Eye (tissue), 1 donor: ENCODE results near the gene GAGE12J.
"Not testable (repeated sequence)": the region's sequence is repeated elsewhere in the genome, so short reads cannot be mapped to it uniquely, and the experiment has no call there.

Experiments used
- DNase-seq: peaks from one replicate; pipeline ENCODE4 v3.0.0-alpha.2; 2015

The GAGE12J gene

DNA sequence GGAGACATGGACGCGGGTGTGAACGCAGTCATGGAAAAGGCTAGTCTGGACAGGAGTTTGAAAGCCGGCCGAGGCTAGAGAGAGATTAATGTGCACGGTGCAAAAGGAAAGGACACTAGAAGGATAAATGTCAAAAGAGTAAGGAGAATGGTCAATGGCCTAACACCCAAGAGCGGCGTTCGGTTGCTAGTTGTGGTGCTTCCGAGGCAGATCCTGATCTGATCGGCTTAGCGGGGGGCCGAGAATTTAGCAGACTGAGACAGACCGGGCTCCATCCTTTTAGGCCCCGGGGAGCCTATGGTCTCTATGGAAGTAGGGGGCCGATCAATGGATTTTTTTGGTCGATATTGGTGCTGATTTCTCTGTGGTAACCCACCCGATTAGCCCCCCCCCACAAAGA is 11.5 kb upstream of the GAGE12J start:
- DNase-seq: peak; percentile 22

DNA sequence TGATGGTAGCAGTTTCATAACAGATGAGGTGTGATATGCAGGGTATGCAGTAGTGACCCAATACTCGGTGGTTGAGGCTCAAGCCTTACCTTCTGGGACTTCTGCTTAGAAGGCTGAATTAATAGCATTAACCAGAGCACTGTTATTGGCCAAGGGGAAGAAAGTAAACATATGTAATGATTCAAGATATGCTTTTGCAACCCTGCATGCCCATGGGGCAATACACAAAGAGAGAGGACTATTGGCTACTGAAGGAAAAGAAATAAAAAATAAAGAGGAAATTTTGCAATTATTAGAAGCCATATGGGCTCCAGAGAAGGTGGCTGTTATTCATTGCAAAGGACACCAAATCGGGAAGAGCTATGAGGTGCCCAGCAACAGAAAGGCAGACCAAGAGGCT is 9.7 kb upstream of the GAGE12J start:
- no peak for DNase-seq

DNA sequence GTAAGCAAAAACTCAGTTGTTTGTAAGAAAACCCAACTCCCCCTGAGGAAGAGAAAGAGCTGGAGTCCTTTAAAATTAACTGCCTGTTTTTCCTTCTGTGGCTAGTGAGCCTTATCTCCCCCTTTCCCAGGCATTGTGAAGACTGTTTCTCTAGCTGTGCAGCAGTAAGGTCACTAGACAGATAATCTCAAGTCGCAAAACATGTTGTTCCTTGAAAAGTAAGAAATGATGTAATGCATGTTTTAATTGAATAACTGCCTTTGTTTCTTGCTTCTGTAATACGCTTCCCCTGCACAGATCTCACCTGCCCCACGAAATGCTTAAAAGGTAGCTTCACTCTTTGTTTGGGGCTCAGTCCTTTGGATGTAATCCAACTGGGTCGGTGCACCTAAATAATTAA is 5.8 kb upstream of the GAGE12J start:
- DNase-seq: no peak

DNA sequence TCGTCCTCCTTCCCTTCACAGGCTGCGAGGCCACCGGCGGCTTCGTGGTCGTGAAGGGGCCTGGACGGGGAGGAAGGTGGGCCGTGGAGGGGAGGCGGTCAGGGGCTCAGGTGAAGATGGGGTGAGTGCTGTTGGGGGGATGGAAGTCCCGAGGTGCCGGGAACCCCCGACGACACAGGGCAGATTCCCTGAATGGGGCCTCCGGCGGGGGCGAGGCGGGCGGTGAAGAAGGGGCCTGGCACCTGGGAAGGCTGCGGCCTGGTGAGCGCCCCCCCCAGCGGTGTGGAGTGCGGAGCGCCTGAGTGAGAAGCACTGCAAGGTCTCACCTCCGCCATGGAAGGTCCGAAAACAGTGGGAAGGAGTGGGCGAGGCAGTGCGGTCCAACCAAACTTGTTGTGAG is 429 bp downstream of the GAGE12J start:
- not testable (repeated sequence) for DNase-seq

DNA sequence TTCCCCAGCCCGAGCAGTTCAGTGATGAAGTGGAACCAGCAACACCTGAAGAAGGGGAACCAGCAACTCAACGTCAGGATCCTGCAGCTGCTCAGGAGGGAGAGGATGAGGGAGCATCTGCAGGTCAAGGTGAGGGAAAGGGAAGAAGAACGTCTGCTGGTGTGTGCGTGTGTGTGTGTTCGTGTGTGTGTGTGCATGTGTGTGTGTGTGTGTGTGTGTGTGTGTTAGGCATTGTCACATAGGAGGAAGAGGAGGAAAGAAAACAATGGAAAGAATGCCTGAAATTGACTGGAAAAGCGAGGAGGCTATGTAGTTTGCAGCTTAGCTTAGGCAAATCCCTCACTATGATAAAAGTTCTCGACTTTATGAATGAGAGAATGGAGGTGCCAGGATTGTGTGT is 1.9 kb downstream of the GAGE12J start:
- DNase-seq: not testable (repeated sequence)

DNA sequence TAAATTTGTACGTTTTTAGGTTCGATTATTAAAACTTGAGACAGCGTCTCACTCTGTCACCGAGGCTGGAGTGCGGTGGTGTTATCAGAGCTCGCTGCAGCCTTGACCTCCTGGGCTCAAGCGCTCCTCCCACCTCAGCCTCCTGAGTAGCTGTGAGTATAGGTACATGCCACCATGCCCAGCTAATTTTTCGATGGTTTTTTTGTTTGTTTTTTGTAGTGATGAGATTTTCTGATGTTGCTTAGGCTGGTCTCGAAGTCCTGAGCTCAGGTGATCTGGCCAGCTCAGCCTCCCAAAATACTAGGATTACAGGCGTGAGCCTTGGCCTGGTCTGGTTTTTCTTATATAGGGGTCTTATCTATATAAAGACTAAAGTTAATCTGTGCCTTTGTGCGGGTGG is 8.6 kb downstream of the GAGE12J start:
- DNase-seq: not testable (repeated sequence)

DNA sequence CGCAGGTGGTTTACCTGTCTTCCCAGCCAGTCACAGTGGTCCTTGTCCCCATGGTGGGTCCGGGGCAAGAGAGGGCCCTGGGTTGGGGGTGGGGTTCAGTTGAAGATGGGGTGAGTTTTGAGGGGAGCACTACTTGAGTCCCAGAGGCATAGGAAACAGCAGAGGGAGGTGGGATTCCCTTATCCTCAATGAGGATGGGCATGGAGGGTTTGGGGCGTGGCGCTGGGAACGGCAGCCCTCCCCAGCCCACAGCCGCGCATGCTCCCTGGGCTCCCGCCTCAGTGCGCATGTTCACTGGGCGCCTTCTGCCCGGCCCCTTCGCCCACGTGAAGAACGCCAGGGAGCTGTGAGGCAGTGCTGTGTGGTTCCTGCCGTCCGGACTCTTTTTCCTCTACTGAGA is 9.4 kb downstream of the GAGE12J start, which contains the start of gene GAGE13:
TSS of gene GAGE13 (plus strand) at position 301 of the 400 bp plus-strand sequence. CDS start 1,156 bp downstream, outside the sequence.
- not testable (repeated sequence) for DNase-seq

DNA sequence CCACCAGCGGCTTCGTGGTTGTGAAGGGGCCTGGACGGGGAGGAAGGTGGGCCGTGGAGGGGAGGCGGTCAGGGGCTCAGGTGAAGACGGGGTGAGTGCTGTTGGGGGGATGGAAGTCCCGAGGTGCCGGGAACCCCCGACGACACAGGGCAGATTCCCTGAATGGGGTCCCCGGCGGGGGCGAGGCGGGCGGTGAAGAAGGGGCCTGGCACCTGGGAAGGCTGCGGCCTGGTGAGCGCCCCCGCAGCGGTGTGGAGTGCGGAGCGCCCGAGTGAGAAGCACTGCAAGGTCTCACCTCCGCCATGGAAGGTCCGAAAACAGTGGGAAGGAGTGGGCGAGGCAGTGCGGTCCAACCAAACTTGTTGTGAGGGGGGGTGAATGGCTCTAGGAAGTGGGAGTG is 10.0 kb downstream of the GAGE12J start:
- not testable (repeated sequence) for DNase-seq

DNA sequence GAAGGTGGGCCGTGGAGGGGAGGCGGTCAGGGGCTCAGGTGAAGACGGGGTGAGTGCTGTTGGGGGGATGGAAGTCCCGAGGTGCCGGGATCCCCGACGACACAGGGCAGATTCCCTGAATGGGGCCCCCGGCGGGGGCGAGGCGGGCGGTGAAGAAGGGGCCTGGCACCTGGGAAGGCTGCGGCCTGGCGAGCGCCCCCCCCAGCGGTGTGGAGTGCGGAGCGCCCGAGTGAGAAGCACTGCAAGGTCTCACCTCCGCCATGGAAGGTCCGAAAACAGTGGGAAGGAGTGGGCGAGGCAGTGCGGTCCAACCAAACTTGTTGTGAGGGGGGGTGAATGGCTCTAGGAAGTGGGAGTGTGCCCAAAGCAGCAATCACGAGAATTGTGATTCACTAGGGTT is 19.6 kb downstream of the GAGE12J start:
- DNase-seq: not testable (repeated sequence)

DNA sequence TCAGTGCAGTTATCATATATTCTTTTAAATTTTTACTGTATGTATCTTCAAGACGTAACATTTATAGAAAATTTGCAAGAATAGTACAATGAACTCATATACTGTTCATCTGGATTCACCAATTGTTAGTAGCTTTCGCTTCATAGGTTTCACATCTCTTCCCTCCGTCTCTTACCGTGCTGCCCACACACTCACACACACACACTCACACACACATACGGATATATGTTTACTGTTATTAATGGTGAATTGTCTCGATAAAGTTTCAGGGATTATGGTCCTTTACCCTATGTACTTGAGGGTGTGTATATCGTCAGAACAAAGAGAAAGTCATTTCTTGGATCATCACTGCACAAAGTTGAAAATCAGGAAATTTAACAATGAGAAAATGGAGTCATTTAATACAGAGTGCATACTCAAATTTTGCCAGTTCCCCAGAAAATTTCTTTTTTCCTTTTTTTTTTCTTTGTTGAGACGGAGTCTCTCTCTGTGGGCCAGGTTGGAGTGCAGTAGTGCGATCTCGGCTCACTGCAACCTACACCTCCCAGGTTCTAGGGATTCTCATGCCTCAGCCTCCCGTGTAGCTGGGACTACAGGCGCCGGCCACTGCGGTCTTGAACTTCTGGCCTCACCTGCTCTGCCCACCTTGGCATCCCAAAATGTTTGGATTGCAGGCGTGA is 22.8 kb downstream of the GAGE12J start:
- DNase-seq: not testable (repeated sequence)

DNA sequence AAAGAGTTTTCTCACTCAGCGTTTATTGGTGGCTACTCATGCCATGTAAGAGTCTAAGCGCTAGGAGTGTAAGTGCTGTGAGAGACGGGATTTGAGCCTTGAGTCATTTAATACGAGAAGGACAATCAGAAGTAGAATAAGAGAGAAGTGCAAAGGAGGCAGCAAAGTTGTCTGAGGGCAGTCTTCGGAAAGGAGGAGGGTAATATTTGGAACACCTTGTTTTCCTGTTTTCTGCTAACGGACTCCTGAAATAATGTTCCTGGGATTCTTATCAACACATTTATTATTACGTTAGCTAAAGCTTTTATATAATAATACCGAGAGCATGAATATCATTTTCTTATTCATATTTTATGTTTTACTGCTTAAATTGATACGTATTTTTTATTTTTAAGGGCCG is 23.6 kb downstream of the GAGE12J start:
- DNase-seq: not testable (repeated sequence)

DNA sequence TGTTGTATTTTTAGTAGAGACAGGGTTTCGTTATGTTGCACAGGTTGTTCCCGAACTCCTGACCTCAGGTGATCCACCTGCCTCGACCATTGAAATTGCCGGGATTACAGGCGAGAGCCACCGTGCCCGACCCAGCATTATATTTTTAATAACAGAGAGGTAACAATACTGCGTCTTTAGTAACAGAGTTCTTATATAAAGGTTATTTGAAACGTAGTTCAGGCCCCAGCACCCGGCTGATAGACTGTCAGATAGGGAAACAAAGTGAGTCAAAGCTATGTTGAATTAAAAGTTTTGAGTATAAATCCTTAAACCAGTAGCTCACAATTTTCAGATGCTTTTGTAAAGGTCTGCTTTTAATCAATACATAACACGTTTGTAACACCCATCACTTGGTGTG is 24.3 kb downstream of the GAGE12J start:
- not testable (repeated sequence) for DNase-seq
